Loucy (cell line): ENCODE results near the gene PDZD4.

Experiments
- H2AFZ ChIP-seq: fragments of 200-600 bp; sonication (generic); 2 replicates; pipeline ENCODE4 v1.6.0; 2016; ENCODE audit warnings: antibody characterized with exemption, mild to moderate bottlenecking, low read length, moderate library complexity
- H3F3A ChIP-seq: fragments of 200-600 bp; 2 replicates; pipeline ENCODE4 v1.6.0; 2016; ENCODE audit warnings: antibody characterized with exemption, low read depth, mild to moderate bottlenecking
- H3K27me3 ChIP-seq: fragments of 200-600 bp; sonication (generic); 2 replicates; pipeline ENCODE4 v1.6.1; 2014; ENCODE audit warnings: low read length, mild to moderate bottlenecking; ENCODE audit not compliant: insufficient read depth, poor library complexity, severe bottlenecking
- H3K36me3 ChIP-seq: fragments of 200-600 bp; sonication (generic); 2 replicates; pipeline ENCODE4 v1.6.1; 2016; ENCODE audit warnings: low read length; ENCODE audit not compliant: insufficient read depth
- H3K4me1 ChIP-seq: fragments of 200-600 bp; sonication (generic); 2 replicates; pipeline ENCODE4 v1.5.1; 2014; ENCODE audit warnings: low read length, mild to moderate bottlenecking; ENCODE audit not compliant: insufficient read depth, poor library complexity, severe bottlenecking
- H3K4me2 ChIP-seq: fragments of 200-600 bp; sonication (generic); 2 replicates; pipeline ENCODE4 v1.6.0; 2014; ENCODE audit warnings: antibody characterized with exemption, low read length, low read depth, mild to moderate bottlenecking; ENCODE audit not compliant: poor library complexity, severe bottlenecking
- H3K4me3 ChIP-seq: fragments of 200-600 bp; sonication (generic); 2 replicates; pipeline ENCODE4 v1.5.1; 2014; ENCODE audit warnings: low read length, mild to moderate bottlenecking, mixed read lengths; ENCODE audit not compliant: poor library complexity, severe bottlenecking
- H3K79me2 ChIP-seq: fragments of 200-600 bp; sonication (generic); 2 replicates; pipeline ENCODE4 v1.6.1; 2014; ENCODE audit warnings: low read length; ENCODE audit not compliant: insufficient read depth
- H3K9ac ChIP-seq: fragments of 200-600 bp; sonication (generic); 2 replicates; pipeline ENCODE4 v1.6.0; 2014; ENCODE audit warnings: mild to moderate bottlenecking, low read depth, low read length, moderate library complexity; ENCODE audit not compliant: poor library complexity, severe bottlenecking
- H3K9me2 ChIP-seq: fragments of 200-600 bp; sonication (generic); replicated peaks from 2 replicates; pipeline ENCODE4 v1.6.1; 2016; ENCODE audit warnings: low read depth, low read length, mixed read lengths
- H3K9me3 ChIP-seq: fragments of 200-600 bp; sonication (generic); 2 replicates; pipeline ENCODE4 v1.6.1; 2014; ENCODE audit warnings: mild to moderate bottlenecking, antibody characterized with exemption, low read length, low read depth; ENCODE audit not compliant: insufficient read depth
- H4K20me1 ChIP-seq: fragments of 200-600 bp; sonication (generic); 2 replicates; pipeline ENCODE4 v1.6.0; 2014; ENCODE audit warnings: antibody characterized with exemption, low read length, mild to moderate bottlenecking; ENCODE audit not compliant: insufficient read depth, poor library complexity, severe bottlenecking
- CTCF ChIP-seq: fragments of 200-600 bp; sonication (generic); conservative IDR thresholded peaks from 2 replicates; pipeline ENCODE4 v1.5.1; 2014; ENCODE audit warnings: mild to moderate bottlenecking, antibody characterized with exemption, low read length
- EZH2phosphoT487 ChIP-seq: fragments of 200-600 bp; IDR thresholded peaks from 2 replicates; pipeline ENCODE4 v1.6.1; 2018; ENCODE audit warnings: antibody characterized with exemption, mild to moderate bottlenecking, moderate library complexity, borderline replicate concordance

PDZD4 gene

DNA sequence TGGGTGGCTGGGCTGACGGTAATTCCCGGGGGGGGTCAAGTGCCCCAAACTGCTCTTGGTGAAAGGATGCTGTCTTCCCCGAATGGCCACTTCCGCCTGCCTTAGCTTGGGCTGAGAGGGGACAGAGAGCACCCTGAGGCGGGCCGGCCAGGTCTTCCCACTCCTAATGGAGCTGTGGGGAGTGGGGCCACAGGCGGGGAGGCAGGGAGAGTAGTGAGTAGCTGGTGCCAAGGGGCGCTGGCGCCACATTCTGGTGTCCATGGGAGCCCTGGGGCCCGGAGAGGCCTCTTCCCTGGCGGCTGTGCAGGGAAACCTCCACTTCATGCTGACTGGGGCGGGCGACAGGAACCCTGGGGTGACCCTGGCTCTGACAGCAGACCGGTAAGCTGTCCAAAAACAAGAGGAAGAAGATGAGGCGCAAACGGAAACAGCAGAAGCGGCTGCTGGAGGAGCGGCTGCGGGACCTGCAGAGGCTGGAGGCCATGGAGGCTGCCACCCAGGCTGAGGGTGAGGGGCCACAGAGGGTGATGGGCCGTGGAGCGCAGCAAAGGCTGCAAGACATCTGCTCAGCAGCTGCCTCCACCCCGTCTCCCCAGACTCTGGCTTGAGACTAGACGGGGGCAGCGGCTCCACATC is 46.8 kb downstream of the PDZD4 start:
- H3K4me1 ChIP-seq = no peaks in the 10 kb centered on the region
- H3K27me3 ChIP-seq = no peaks in the 10 kb centered on the region

GRCh38 chrX:153782871-153783270 is 47.5 kb downstream of the PDZD4 start:
- H3K79me2 ChIP-seq = no peaks in the 10 kb centered on the region
- no peak overlapping the region for H3K9ac ChIP-seq
- H3K27me3 ChIP-seq = no peaks in the 10 kb centered on the region
- H3K9me2 ChIP-seq = no peaks in the 10 kb centered on the region
- H3F3A ChIP-seq = no peaks in the 10 kb centered on the region
- no peak overlapping the region for H2AFZ ChIP-seq
- no peak overlapping the region for H3K4me2 ChIP-seq
- no peaks in the 10 kb centered on the region for H3K4me1 ChIP-seq
- no peak overlapping the region for H3K4me3 ChIP-seq
- H4K20me1 ChIP-seq = no peaks in the 10 kb centered on the region
- H3K36me3 ChIP-seq = peaks cover 6% of the 10 kb centered on the region; the same call in 1 of the 2 replicates
- TF ChIP-seq CTCF = no peak
- H3K9me3 ChIP-seq = no peaks in the 10 kb centered on the region

More for the DNA sequence above, 46.8 kb downstream of the PDZD4 start:
- no peaks in the 10 kb centered on the region for H3K79me2 ChIP-seq
- no peaks in the 10 kb centered on the region for H3K9me2 ChIP-seq
- H3K36me3 ChIP-seq = peaks cover 8% of the 10 kb centered on the region; the same call in 1 of the 2 replicates
- H3K4me3 ChIP-seq = no peak overlapping the region
- no peak for TF ChIP-seq CTCF
- no peak for TF ChIP-seq EZH2phosphoT487
- H3K9me3 ChIP-seq = no peaks in the 10 kb centered on the region
- no peak overlapping the region for H2AFZ ChIP-seq
- no peaks in the 10 kb centered on the region for H4K20me1 ChIP-seq
- no peak overlapping the region for H3K9ac ChIP-seq
- H3F3A ChIP-seq = no peaks in the 10 kb centered on the region
- no peak overlapping the region for H3K4me2 ChIP-seq

GRCh38 chrX:153782313-153782712 is 48.0 kb downstream of the PDZD4 start:
- no peaks in the 10 kb centered on the region for H3K4me1 ChIP-seq
- no peak overlapping the region for H2AFZ ChIP-seq
- TF ChIP-seq EZH2phosphoT487 (no peak), CTCF (no peak; the same call in 1 of the 2 replicates)
- no peak overlapping the region for H3K9ac ChIP-seq
- peaks cover 5% of the 10 kb centered on the region; the same call in 1 of the 2 replicates for H3K36me3 ChIP-seq
- no peaks in the 10 kb centered on the region for H3K9me3 ChIP-seq
- H3K9me2 ChIP-seq = no peaks in the 10 kb centered on the region
- no peaks in the 10 kb centered on the region for H3K79me2 ChIP-seq
- H3K4me3 ChIP-seq = no peak overlapping the region
- no peaks in the 10 kb centered on the region for H4K20me1 ChIP-seq
- H3K27me3 ChIP-seq = no peaks in the 10 kb centered on the region
- no peaks in the 10 kb centered on the region for H3F3A ChIP-seq
- H3K4me2 ChIP-seq = no peak overlapping the region
